Astrocyte (in vitro differentiated cells and primary cell): ENCODE results near the gene LATS2. TPM values are rescaled to one million over a fixed set of nuclear protein-coding genes. Genes with fewer than 3 reads are reported as not detected.

Experiments
- DNase-seq: peaks from one replicate; pipeline ENCODE4 v3.0.0-alpha.2; 2010; ENCODE audit warnings: low read depth
- FAIRE-seq: peaks from 2 replicates; lab custom pipeline; 2011; peaks lifted over from hg19 to GRCh38; lab: Jason Lieb, UNC
- H2AFZ ChIP-seq: 2 replicates; pipeline ENCODE4 v1.6.0; 2012; ENCODE audit warnings: low read depth, low read length, inconsistent platforms
- H3K27ac ChIP-seq: 2 replicates; pipeline ENCODE4 v1.5.1; 2011; ENCODE audit warnings: low read depth, low read length, inconsistent platforms
- H3K27me3 ChIP-seq: 2 replicates; pipeline ENCODE4 v1.6.0; 2011; ENCODE audit warnings: low read length, inconsistent platforms; ENCODE audit not compliant: insufficient read depth
- H3K36me3 ChIP-seq: 2 replicates; pipeline ENCODE4 v1.5.1; 2011; ENCODE audit warnings: low read length, inconsistent platforms; ENCODE audit not compliant: insufficient read depth
- H3K4me1 ChIP-seq: 2 replicates; pipeline ENCODE4 v1.5.1; 2011; ENCODE audit warnings: low read length, inconsistent platforms; ENCODE audit not compliant: insufficient read depth
- H3K4me2 ChIP-seq: 2 replicates; pipeline ENCODE4 v1.6.0; 2012; ENCODE audit warnings: low read length, inconsistent platforms
- H3K4me3 ChIP-seq: 2 replicates; pipeline ENCODE4 v1.5.1; 2011; ENCODE audit warnings: low read depth, mild to moderate bottlenecking, low read length, inconsistent platforms; ENCODE audit not compliant: insufficient read depth
- H3K79me2 ChIP-seq: 2 replicates; pipeline ENCODE4 v1.6.0; 2012; ENCODE audit warnings: mild to moderate bottlenecking, low read length, inconsistent platforms; ENCODE audit not compliant: insufficient read depth
- H3K9ac ChIP-seq: 2 replicates; pipeline ENCODE4 v1.6.0; 2012; ENCODE audit warnings: mild to moderate bottlenecking, low read length, inconsistent platforms
- H3K9me3 ChIP-seq: 2 replicates; pipeline ENCODE4 v1.5.1; 2012; ENCODE audit warnings: low read depth, mild to moderate bottlenecking, low read length, inconsistent platforms; ENCODE audit not compliant: insufficient read depth
- H4K20me1 ChIP-seq: 2 replicates; pipeline ENCODE4 v1.6.0; 2012; ENCODE audit warnings: low read length, inconsistent platforms; ENCODE audit not compliant: insufficient read depth
- H3K27ac Mint-ChIP-seq: one replicate; pipeline ENCODE4 v1.8.0; 2021; ENCODE audit warnings: mild to moderate bottlenecking, mixed read lengths; ENCODE audit not compliant: unreplicated experiment
- H3K27me3 Mint-ChIP-seq: one replicate; pipeline ENCODE4 v1.8.0; 2021; ENCODE audit warnings: low read depth, mixed read lengths; ENCODE audit not compliant: unreplicated experiment
- H3K36me3 Mint-ChIP-seq: one replicate; pipeline ENCODE4 v1.8.0; 2021; ENCODE audit warnings: low read depth, mixed read lengths; ENCODE audit not compliant: unreplicated experiment
- H3K4me1 Mint-ChIP-seq: one replicate; pipeline ENCODE4 v1.8.0; 2021; ENCODE audit warnings: low read depth, mixed read lengths; ENCODE audit not compliant: unreplicated experiment
- H3K4me3 Mint-ChIP-seq: one replicate; pipeline ENCODE4 v1.8.0; 2021; ENCODE audit warnings: mild to moderate bottlenecking, moderate library complexity, mixed read lengths; ENCODE audit not compliant: unreplicated experiment
- H3K9me3 Mint-ChIP-seq: one replicate; pipeline ENCODE4 v1.8.0; 2021; ENCODE audit warnings: mild to moderate bottlenecking, mixed read lengths; ENCODE audit not compliant: unreplicated experiment
- EZH2 ChIP-seq: IDR thresholded peaks from 2 replicates; pipeline ENCODE4 v1.6.1; 2012; ENCODE audit warnings: mild to moderate bottlenecking, low read length, inconsistent platforms; ENCODE audit not compliant: insufficient read depth
- total RNA-seq: library from RNA; stranded (reverse); gene quantifications from 2 replicates; pipeline ENCODE4 v1.2.1, GENCODE V29; 2021
- TF ChIP-seq, protein P1 (sequence below): IDR thresholded peaks from 2 replicates; pipeline ENCODE4 v1.5.1; 2011; ENCODE audit warnings: low read depth, mild to moderate bottlenecking, inconsistent platforms, low read length, moderate library complexity; ENCODE audit not compliant: insufficient read depth

The LATS2 gene
- total RNA-seq, 1 donor from 2014 or later = 46.7 TPM

DNA sequence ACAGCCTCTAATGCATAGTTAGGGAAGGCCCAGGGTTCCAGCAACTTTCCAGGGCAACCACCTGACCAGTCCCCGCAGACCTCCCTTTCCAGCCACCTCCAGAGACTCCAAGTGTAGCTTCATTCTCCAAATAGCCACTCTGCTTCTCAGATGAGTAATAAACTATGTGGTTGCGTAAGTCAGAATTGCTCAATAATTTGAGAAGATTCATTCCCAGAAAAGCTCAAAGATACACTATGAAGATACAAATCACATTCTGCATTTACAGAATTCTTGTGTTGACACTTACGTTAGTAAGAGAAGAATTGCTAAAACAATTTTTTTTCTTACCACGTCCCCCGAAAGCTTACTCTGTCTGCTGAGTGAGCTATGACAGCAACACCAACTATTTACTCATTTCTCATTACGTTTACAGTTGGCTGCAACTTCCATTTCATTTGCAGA is 8.2 kb upstream of the LATS2 start:
- H2AFZ ChIP-seq = no peak overlapping the region
- H3K9ac ChIP-seq = no peak overlapping the region
- TF ChIP-seq, protein P1, sequence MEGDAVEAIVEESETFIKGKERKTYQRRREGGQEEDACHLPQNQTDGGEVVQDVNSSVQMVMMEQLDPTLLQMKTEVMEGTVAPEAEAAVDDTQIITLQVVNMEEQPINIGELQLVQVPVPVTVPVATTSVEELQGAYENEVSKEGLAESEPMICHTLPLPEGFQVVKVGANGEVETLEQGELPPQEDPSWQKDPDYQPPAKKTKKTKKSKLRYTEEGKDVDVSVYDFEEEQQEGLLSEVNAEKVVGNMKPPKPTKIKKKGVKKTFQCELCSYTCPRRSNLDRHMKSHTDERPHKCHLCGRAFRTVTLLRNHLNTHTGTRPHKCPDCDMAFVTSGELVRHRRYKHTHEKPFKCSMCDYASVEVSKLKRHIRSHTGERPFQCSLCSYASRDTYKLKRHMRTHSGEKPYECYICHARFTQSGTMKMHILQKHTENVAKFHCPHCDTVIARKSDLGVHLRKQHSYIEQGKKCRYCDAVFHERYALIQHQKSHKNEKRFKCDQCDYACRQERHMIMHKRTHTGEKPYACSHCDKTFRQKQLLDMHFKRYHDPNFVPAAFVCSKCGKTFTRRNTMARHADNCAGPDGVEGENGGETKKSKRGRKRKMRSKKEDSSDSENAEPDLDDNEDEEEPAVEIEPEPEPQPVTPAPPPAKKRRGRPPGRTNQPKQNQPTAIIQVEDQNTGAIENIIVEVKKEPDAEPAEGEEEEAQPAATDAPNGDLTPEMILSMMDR = no peak
- no peak for TF ChIP-seq EZH2

DNA sequence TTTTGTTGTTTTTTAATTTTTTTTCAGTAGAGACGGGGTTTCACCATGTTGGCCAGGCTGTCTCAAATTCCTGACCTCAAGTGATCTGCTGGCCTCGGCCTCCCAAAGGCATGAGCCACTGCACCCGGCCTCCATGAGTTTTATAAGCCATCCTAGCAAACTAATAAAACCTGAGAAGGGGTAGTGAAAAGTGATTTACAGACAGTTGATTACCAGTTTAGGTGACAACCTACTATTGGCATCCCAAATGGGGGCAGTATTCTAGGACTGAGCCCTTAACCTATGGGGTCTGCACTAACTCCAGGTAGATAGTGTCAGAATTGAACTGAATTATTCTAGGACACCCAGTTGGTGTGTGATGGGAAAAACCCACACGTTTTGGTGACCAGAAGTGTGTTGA is 6.5 kb upstream of the LATS2 start:
- no peak overlapping the region for H3K4me2 ChIP-seq
- DNase-seq (no peak), FAIRE-seq (no peak)
- no peaks in the 10 kb centered on the region for H3K9me3 ChIP-seq
- no peak overlapping the region for H3K4me3 ChIP-seq
- Mint-ChIP-seq H3K27me3 (no peaks in the 10 kb centered on the region), H3K4me3 (no peak overlapping the region), H3K36me3 (no peaks in the 10 kb centered on the region), H3K4me1 (peaks cover 20% of the 10 kb centered on the region), H3K27ac (no peak overlapping the region), H3K9me3 (no peaks in the 10 kb centered on the region)
- H3K79me2 ChIP-seq = no peaks in the 10 kb centered on the region
- H3K9ac ChIP-seq = no peak overlapping the region
- H3K27ac ChIP-seq = no peak overlapping the region
- no peaks in the 10 kb centered on the region for H4K20me1 ChIP-seq
- no peaks in the 10 kb centered on the region for H3K27me3 ChIP-seq
- no peak for TF ChIP-seq EZH2
- TF ChIP-seq, protein P1 = no peak
- peaks cover 6% of the 10 kb centered on the region for H3K4me1 ChIP-seq
- no peaks in the 10 kb centered on the region for H3K36me3 ChIP-seq
- no peak overlapping the region for H2AFZ ChIP-seq

More for the DNA sequence above, 8.2 kb upstream of the LATS2 start:
- Histone ChIP-seq H3K27ac (peak overlapping the region; percentile 17), H3K4me2 (peak overlapping the region; percentile 64), H4K20me1 (no peaks in the 10 kb centered on the region), H3K79me2 (no peaks in the 10 kb centered on the region), H3K4me1 (peaks cover 6% of the 10 kb centered on the region), H3K4me3 (no peak overlapping the region), H3K36me3 (no peaks in the 10 kb centered on the region), H3K9me3 (no peaks in the 10 kb centered on the region), H3K27me3 (no peaks in the 10 kb centered on the region)
- Mint-ChIP-seq H3K36me3 (no peaks in the 10 kb centered on the region), H3K27me3 (peaks cover 1% of the 10 kb centered on the region), H3K27ac (peak overlapping the region; percentile 87), H3K9me3 (no peaks in the 10 kb centered on the region), H3K4me1 (peaks cover 21% of the 10 kb centered on the region), H3K4me3 (peak overlapping the region; percentile 14)
- FAIRE-seq (peak; percentile 90), DNase-seq (peak; percentile 97)

- Histone ChIP-seq H3K36me3 (no peaks in the 10 kb centered on the region), H4K20me1 (no peaks in the 10 kb centered on the region), H3K4me2 (no peak overlapping the region), H3K27me3 (no peaks in the 10 kb centered on the region), H3K4me3 (no peak overlapping the region), H2AFZ (no peak overlapping the region), H3K79me2 (no peaks in the 10 kb centered on the region), H3K9me3 (no peaks in the 10 kb centered on the region), H3K9ac (no peak overlapping the region), H3K4me1 (peaks cover 6% of the 10 kb centered on the region), H3K27ac (no peak overlapping the region)
- TF ChIP-seq EZH2 = no peak
- TF ChIP-seq, protein P1 = no peak
- Mint-ChIP-seq H3K27me3 (no peaks in the 10 kb centered on the region), H3K27ac (no peak overlapping the region), H3K4me1 (peaks cover 18% of the 10 kb centered on the region), H3K4me3 (no peak overlapping the region), H3K9me3 (no peaks in the 10 kb centered on the region), H3K36me3 (no peaks in the 10 kb centered on the region)
- no peak for DNase-seq
- no peak for FAIRE-seq
Observed at GRCh38 chr13:21066946-21067345, 5.6 kb upstream of the LATS2 start.
